Peyer's patch (tissue), 4 donors: ENCODE measurements around the gene GLDN. TPM values are rescaled to one million over a fixed set of nuclear protein-coding genes. Genes with fewer than 3 reads are reported as not detected.

Experiments
- DNase-seq, 3 donors: peaks; one replicate each; pipeline ENCODE4 v3.0.0-alpha.2; 2017 to 2019
- H3K27ac ChIP-seq, 4 donors: fragments of 200-600 bp; sonication (generic); one replicate each; pipeline ENCODE4 v1.5.1; 2016 to 2019
- H3K27me3 ChIP-seq, 2 donors: fragments of 200-600 bp; sonication (generic); one replicate each; pipeline ENCODE4 v1.5.1; 2019
- H3K36me3 ChIP-seq, 3 donors: fragments of 200-600 bp; sonication (generic); one replicate each; pipeline ENCODE4 v1.5.1; 2016 to 2019
- H3K4me1 ChIP-seq, 4 donors: fragments of 200-600 bp; sonication (generic); one replicate each; pipeline ENCODE4 v1.5.1; 2016 to 2019
- H3K4me3 ChIP-seq, 4 donors: fragments of 200-600 bp; sonication (generic); 1 replicate in 3 of 4; 2 replicates in 1 of 4; pipeline ENCODE4 v1.5.1; 2016 to 2019; ENCODE audit warnings: mild to moderate bottlenecking in 1 of 4
- H3K9me3 ChIP-seq, 4 donors: fragments of 200-600 bp; sonication (generic); one replicate each; pipeline ENCODE4 v1.5.1; 2016 to 2019; ENCODE audit warnings: mild to moderate bottlenecking in 1 of 4
- CTCF ChIP-seq, 6 experiments: fragments of 450-650 bp in 4 of 6; fragments of 200-600 bp in 2 of 6; sonication (generic) in 1 of 6; IDR thresholded peaks; one replicate each; pipeline ENCODE4 v1.5.1; 2017 to 2019; ENCODE audit warnings: antibody characterized with exemption in 6 of 6, mild to moderate bottlenecking in 3 of 6, moderate library complexity in 1 of 6
- POLR2A ChIP-seq, 2 donors: fragments of 450-650 bp; IDR thresholded peaks; one replicate each; pipeline ENCODE4 v1.5.1; 2017; ENCODE audit warnings: antibody characterized with exemption in 2 of 2, mild to moderate bottlenecking in 2 of 2, moderate library complexity in 2 of 2
- total RNA-seq, 4 donors: library from RNA; depleted of rRNA; stranded (reverse); fragments of >200 nt; gene quantifications; one replicate each; pipeline ENCODE4 v1.1.0, GENCODE V29; 2016

The GLDN gene
- total RNA-seq, 4 donors from 2014 or later = 0.13 to 0.18 TPM; not detected in 2

- Histone ChIP-seq H3K4me3 (no peak overlapping the region), H3K36me3 (no peaks in the 10 kb centered on the region), H3K27ac (no peak overlapping the region), H3K27me3 (no peaks in the 10 kb centered on the region), H3K4me1 (no peaks in the 10 kb centered on the region), H3K9me3 (no peaks in the 10 kb centered on the region)
- TF ChIP-seq CTCF (IDR thresholded peaks at IDR 0.05) (no peak), POLR2A (IDR thresholded peaks at IDR 0.05) (no peak)
- DNase-seq = no peak
Observed at GRCh38 chr15:51316636-51317035, 24.8 kb upstream of the GLDN start.

- Histone ChIP-seq H3K4me1 (no peaks in the 10 kb centered on the region), H3K27ac (peak overlapping the region in 1 of 4 donors; percentile 35), H3K4me3 (no peak overlapping the region), H3K36me3 (no peaks in the 10 kb centered on the region), H3K27me3 (no peaks in the 10 kb centered on the region), H3K9me3 (no peaks in the 10 kb centered on the region)
- DNase-seq = no peak
- TF ChIP-seq CTCF (IDR thresholded peaks at IDR 0.05) = no peak
- TF ChIP-seq POLR2A (IDR thresholded peaks at IDR 0.05) = no peak
Observed at GRCh38 chr15:51318382-51319150, 22.9 kb upstream of the GLDN start.

GRCh38 chr15:51319539-51319938 lies 21.9 kb upstream of the GLDN start:
- Histone ChIP-seq H3K9me3 (no peaks in the 10 kb centered on the region), H3K36me3 (no peaks in the 10 kb centered on the region), H3K27me3 (no peaks in the 10 kb centered on the region), H3K4me1 (no peaks in the 10 kb centered on the region), H3K4me3 (no peak overlapping the region), H3K27ac (no peak overlapping the region)
- TF ChIP-seq CTCF (IDR thresholded peaks at IDR 0.05) (no peak), POLR2A (IDR thresholded peaks at IDR 0.05) (no peak)
- no peak for DNase-seq

- DNase-seq = no peak
- H3K27me3 ChIP-seq = no peaks in the 10 kb centered on the region
- H3K4me1 ChIP-seq = no peaks in the 10 kb centered on the region
- no peak overlapping the region for H3K27ac ChIP-seq
- TF ChIP-seq CTCF (IDR thresholded peaks at IDR 0.05) (no peak), POLR2A (IDR thresholded peaks at IDR 0.05) (no peak)
- no peak overlapping the region for H3K4me3 ChIP-seq
- no peaks in the 10 kb centered on the region for H3K9me3 ChIP-seq
- no peaks in the 10 kb centered on the region for H3K36me3 ChIP-seq
Observed at GRCh38 chr15:51320843-51321242, 20.6 kb upstream of the GLDN start.

GRCh38 chr15:51321316-51321715 lies 20.1 kb upstream of the GLDN start:
- no peak overlapping the region for H3K27ac ChIP-seq
- H3K4me3 ChIP-seq = no peak overlapping the region
- TF ChIP-seq POLR2A (IDR thresholded peaks at IDR 0.05) (no peak), CTCF (IDR thresholded peaks at IDR 0.05) (no peak)
- no peaks in the 10 kb centered on the region for H3K4me1 ChIP-seq
- no peaks in the 10 kb centered on the region for H3K27me3 ChIP-seq
- no peak for DNase-seq
- H3K9me3 ChIP-seq = no peaks in the 10 kb centered on the region
- no peaks in the 10 kb centered on the region for H3K36me3 ChIP-seq
